CD14-positive monocyte (primary cell): ENCODE data around the gene MPP7. TPM values are rescaled to one million over a fixed set of nuclear protein-coding genes. Genes with fewer than 3 reads are reported as not detected.

Experiments used
- DNase-seq, 3 donors: peaks; one replicate each; pipeline ENCODE4 v3.0.0-alpha.2; 2011 to 2022
- H2AFZ ChIP-seq: 2 replicates; pipeline ENCODE4 v1.6.0; 2012; ENCODE audit warnings: mild to moderate bottlenecking, low read depth, low read length, inconsistent platforms; ENCODE audit not compliant: insufficient read depth, poor library complexity, severe bottlenecking
- H3K27ac ChIP-seq, 2 donors: 1 replicate in 1 of 2; 2 replicates in 1 of 2; pipeline ENCODE4 v1.5.1; 2012 to 2013; ENCODE audit warnings: low read length in 2 of 2, control low read depth in 1 of 2, inconsistent platforms in 1 of 2, low read depth in 1 of 2, mild to moderate bottlenecking in 1 of 2
- H3K27me3 ChIP-seq, 2 donors: one replicate each; pipeline versions ENCODE4 v1.6.0 to v1.6.1; 2011 to 2013; ENCODE audit warnings: low read length in 2 of 2; ENCODE audit not compliant: control insufficient read depth in 2 of 2, insufficient read depth in 2 of 2
- H3K36me3 ChIP-seq, 2 donors: replicated peaks in 1 of 2; 1 replicate in 1 of 2; 2 replicates in 1 of 2; pipeline versions ENCODE4 v1.5.1 to v1.6.1; 2012 to 2013; ENCODE audit warnings: low read length in 2 of 2, control low read depth in 1 of 2, inconsistent platforms in 1 of 2, mild to moderate bottlenecking in 1 of 2; ENCODE audit not compliant: insufficient read depth in 2 of 2, control insufficient read depth in 1 of 2
- H3K4me1 ChIP-seq, 2 donors: 1 replicate in 1 of 2; 2 replicates in 1 of 2; pipeline versions ENCODE4 v1.5.1 to v1.6.1; 2012 to 2013; ENCODE audit warnings: low read length in 2 of 2, control low read depth in 1 of 2, inconsistent platforms in 1 of 2, mild to moderate bottlenecking in 1 of 2, moderate library complexity in 1 of 2; ENCODE audit not compliant: insufficient read depth in 2 of 2, control insufficient read depth in 1 of 2
- H3K4me2 ChIP-seq: replicated peaks from 2 replicates; pipeline ENCODE3; 2012; ENCODE audit warnings: low read length, moderate library complexity, mild to moderate bottlenecking; ENCODE audit not compliant: poor library complexity, severe bottlenecking; ENCODE audit errors: extremely low read depth
- H3K4me3 ChIP-seq, 3 experiments: fragments of 200-600 bp in 1 of 3; sonication (generic) in 1 of 3; replicated peaks in 1 of 3; 1 replicate in 2 of 3; 2 replicates in 1 of 3; pipeline ENCODE4 v1.5.1; 2011 to 2013; ENCODE audit warnings: low read length in 3 of 3, mild to moderate bottlenecking in 3 of 3, control low read depth in 2 of 3, low read depth in 2 of 3, inconsistent platforms in 1 of 3, moderate library complexity in 1 of 3
- H3K79me2 ChIP-seq: 2 replicates; pipeline ENCODE4 v1.6.0; 2012; ENCODE audit warnings: mild to moderate bottlenecking, control low read depth, inconsistent platforms, low read length, moderate library complexity; ENCODE audit not compliant: insufficient read depth
- H3K9ac ChIP-seq: 2 replicates; pipeline ENCODE4 v1.6.0; 2017; ENCODE audit warnings: low read length, mild to moderate bottlenecking; ENCODE audit not compliant: insufficient read depth, poor library complexity, severe bottlenecking
- H3K9me3 ChIP-seq, 2 donors: replicated peaks in 1 of 2; 1 replicate in 1 of 2; 2 replicates in 1 of 2; pipeline versions ENCODE4 v1.5.1 to v1.6.1; 2012 to 2013; ENCODE audit warnings: low read length in 2 of 2, control low read depth in 1 of 2; ENCODE audit not compliant: control insufficient read depth in 1 of 2, insufficient read depth in 1 of 2
- H4K20me1 ChIP-seq: 2 replicates; pipeline ENCODE4 v1.6.0; 2012; ENCODE audit warnings: mild to moderate bottlenecking, low read length, control low read depth, moderate library complexity; ENCODE audit not compliant: insufficient read depth
- H3K27ac Mint-ChIP-seq, 7 donors: one replicate each; pipeline ENCODE4 v1.8.0; 2020; ENCODE audit warnings: mild to moderate bottlenecking in 7 of 7, mixed read lengths in 7 of 7, moderate library complexity in 6 of 7, inconsistent platforms in 2 of 7
- H3K27me3 Mint-ChIP-seq, 3 donors: one replicate each; pipeline ENCODE4 v1.8.0; 2021 to 2022; ENCODE audit warnings: low read depth in 3 of 3, mild to moderate bottlenecking in 3 of 3, mixed read lengths in 3 of 3, moderate library complexity in 3 of 3, inconsistent platforms in 1 of 3
- H3K36me3 Mint-ChIP-seq, 2 donors: one replicate each; pipeline ENCODE4 v1.8.0; 2020; ENCODE audit warnings: mixed read lengths in 2 of 2, inconsistent platforms in 1 of 2, mild to moderate bottlenecking in 1 of 2
- H3K4me1 Mint-ChIP-seq: one replicate; pipeline ENCODE4 v1.8.0; 2020; ENCODE audit warnings: mild to moderate bottlenecking, mixed read lengths
- H3K4me3 Mint-ChIP-seq, 2 donors: one replicate each; pipeline ENCODE4 v1.8.0; 2020; ENCODE audit warnings: mild to moderate bottlenecking in 2 of 2, mixed read lengths in 2 of 2, moderate library complexity in 1 of 2
- H3K9me3 Mint-ChIP-seq, 7 donors: one replicate each; pipeline ENCODE4 v1.8.0; 2020 to 2022; ENCODE audit warnings: mixed read lengths in 7 of 7, mild to moderate bottlenecking in 6 of 7, moderate library complexity in 6 of 7, inconsistent platforms in 2 of 7
- WGBS: methylation state at CpG from one replicate; pipeline ENCODE4 v1.1.5; 2013; ENCODE audit warnings: missing lambda C conversion rate; ENCODE audit not compliant: insufficient coverage; 5-methylcytosine and 5-hydroxymethylcytosine counted together
- intact Hi-C, 2 donors: fragments of 100-400 bp; cut with micrococcal nuclease; formaldehyde crosslinking; loops; one replicate each; pipeline versions ENCODE4 v1.15.0 to v1.15.1; 2023
- polyA plus RNA-seq, 3 donors: library from polyadenylated mRNA; depleted of rRNA in 1 of 3; unstranded in 2 of 3; stranded (reverse) in 1 of 3; fragments of 300-500 nt in 2 of 3; fragments of >200 nt in 1 of 3; fragmentation: Illumina TruSeq in 2 of 3; gene quantifications; 1 replicate in 2 of 3; 2 replicates in 1 of 3; pipeline ENCODE4 v1.2.3, GENCODE V29; 2012 to 2021
- TF ChIP-seq, protein P1 (sequence below): fragments of 200-600 bp; IDR thresholded peaks from one replicate; pipeline ENCODE4 v1.8.0; 2022; ENCODE audit warnings: antibody characterized with exemption, mild to moderate bottlenecking

Gene MPP7
- polyA plus RNA-seq, 3 donors, result 17.3 to 48.3 (median 33.6) TPM

- TF ChIP-seq, protein P1, sequence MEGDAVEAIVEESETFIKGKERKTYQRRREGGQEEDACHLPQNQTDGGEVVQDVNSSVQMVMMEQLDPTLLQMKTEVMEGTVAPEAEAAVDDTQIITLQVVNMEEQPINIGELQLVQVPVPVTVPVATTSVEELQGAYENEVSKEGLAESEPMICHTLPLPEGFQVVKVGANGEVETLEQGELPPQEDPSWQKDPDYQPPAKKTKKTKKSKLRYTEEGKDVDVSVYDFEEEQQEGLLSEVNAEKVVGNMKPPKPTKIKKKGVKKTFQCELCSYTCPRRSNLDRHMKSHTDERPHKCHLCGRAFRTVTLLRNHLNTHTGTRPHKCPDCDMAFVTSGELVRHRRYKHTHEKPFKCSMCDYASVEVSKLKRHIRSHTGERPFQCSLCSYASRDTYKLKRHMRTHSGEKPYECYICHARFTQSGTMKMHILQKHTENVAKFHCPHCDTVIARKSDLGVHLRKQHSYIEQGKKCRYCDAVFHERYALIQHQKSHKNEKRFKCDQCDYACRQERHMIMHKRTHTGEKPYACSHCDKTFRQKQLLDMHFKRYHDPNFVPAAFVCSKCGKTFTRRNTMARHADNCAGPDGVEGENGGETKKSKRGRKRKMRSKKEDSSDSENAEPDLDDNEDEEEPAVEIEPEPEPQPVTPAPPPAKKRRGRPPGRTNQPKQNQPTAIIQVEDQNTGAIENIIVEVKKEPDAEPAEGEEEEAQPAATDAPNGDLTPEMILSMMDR, result no peak
- Histone ChIP-seq H3K79me2 (no peaks in the 10 kb centered on the region), H2AFZ (no peak overlapping the region), H3K36me3 (no peaks in the 10 kb centered on the region), H4K20me1 (no peaks in the 10 kb centered on the region), H3K9me3 (peaks cover 0 to 3% of the 10 kb centered on the region in 2 donors), H3K9ac (no peak overlapping the region), H3K4me1 (peaks cover 16 to 21% of the 10 kb centered on the region in 2 donors), H3K27me3 (no peaks in the 10 kb centered on the region), H3K4me3 (no peak overlapping the region), H3K27ac (no peak overlapping the region), H3K4me2 (no peak overlapping the region)
- no peak for DNase-seq
- H3K4me1 Mint-ChIP-seq, result peaks cover 25% of the 10 kb centered on the region
- H3K36me3 Mint-ChIP-seq, result peaks cover 0 to 1% of the 10 kb centered on the region in 2 donors
- no CpG with 5 or more reads among the region's 3 CpGs for WGBS
- H3K27ac Mint-ChIP-seq, result no peak overlapping the region
- H3K27me3 Mint-ChIP-seq, result peaks cover 0 to 2% (median 0%) of the 10 kb centered on the region in 3 donors
- intact Hi-C loops, result no loop called here
- H3K4me3 Mint-ChIP-seq, result no peak overlapping the region
- peaks cover 0 to 6% (median 3%) of the 10 kb centered on the region in 7 donors for H3K9me3 Mint-ChIP-seq
Measured at GRCh38 chr10:28311104-28311503, 8.2 kb upstream of the MPP7 start.

DNA sequence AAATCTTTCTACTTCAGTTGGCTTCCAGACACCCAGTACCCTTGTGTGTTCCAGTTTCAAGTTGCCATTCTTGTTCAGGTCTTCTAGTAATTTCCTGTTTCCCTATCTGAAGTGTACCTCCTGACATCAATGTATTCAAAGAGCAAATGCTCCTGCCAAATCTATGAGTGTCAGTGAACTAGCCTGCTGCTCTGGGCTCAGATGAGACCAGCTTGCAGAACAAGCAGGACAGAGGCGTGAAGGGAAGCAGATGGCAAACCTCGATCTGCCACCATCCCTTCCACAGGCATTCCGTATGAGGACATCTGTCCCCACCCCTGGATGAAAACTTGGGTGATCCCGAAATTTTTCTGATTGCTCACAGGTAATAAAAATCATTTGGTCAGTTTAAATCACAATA is 4.4 kb upstream of the MPP7 start:
- H3K4me1 ChIP-seq, result peaks cover 45 to 46% of the 10 kb centered on the region in 2 donors
- no peak overlapping the region for H2AFZ ChIP-seq
- no peak overlapping the region for H3K27ac Mint-ChIP-seq
- intact Hi-C loops, result loop anchor here in 1 of 2 donors (10.0 kb wide), 1 partner anchor 52 kb away; no protein-coding TSS in a partner anchor
- H3K4me3 ChIP-seq, result no peak overlapping the region
- peaks cover 0 to 1% of the 10 kb centered on the region in 2 donors for H3K36me3 Mint-ChIP-seq
- peaks cover 0 to 5% (median 3%) of the 10 kb centered on the region in 7 donors for H3K9me3 Mint-ChIP-seq
- H3K4me1 Mint-ChIP-seq, result peaks cover 52% of the 10 kb centered on the region
- no peak overlapping the region for H3K4me3 Mint-ChIP-seq
- no peak overlapping the region for H3K27ac ChIP-seq
- H3K27me3 Mint-ChIP-seq, result peaks cover 0 to 2% (median 2%) of the 10 kb centered on the region in 3 donors
- 81% methylated on average over 4 of the region's 4 CpGs for WGBS
- peaks cover 0 to 3% of the 10 kb centered on the region in 2 donors for H3K9me3 ChIP-seq
- H3K36me3 ChIP-seq, result no peaks in the 10 kb centered on the region
- DNase-seq, result no peak
- H4K20me1 ChIP-seq, result no peaks in the 10 kb centered on the region
- H3K4me2 ChIP-seq, result no peak overlapping the region
- no peaks in the 10 kb centered on the region for H3K27me3 ChIP-seq
- peaks cover 14% of the 10 kb centered on the region for H3K79me2 ChIP-seq
- TF ChIP-seq, protein P1, result no peak
- H3K9ac ChIP-seq, result no peak overlapping the region
